Left ventricle myocardium superior (tissue), 1 donor: ENCODE data around the gene PCDHB7. TPM values are rescaled to one million over a fixed set of nuclear protein-coding genes. Genes with fewer than 3 reads are reported as not detected.
A peak's percentile ranks its signal among the peaks of the same experiment; 100 is the strongest.
"Not testable (repeated sequence)": the region's sequence is repeated elsewhere in the genome, so short reads cannot be mapped to it uniquely, and the experiment has no call there.

Experiments used
- ATAC-seq: fragments of 200-7000 bp; cut with Tn5 transposase; one replicate; pipeline ENCODE4 v1.9.1; 2020; ENCODE audit warnings: mild to moderate bottlenecking, moderate library complexity
- DNase-seq: peaks from one replicate; pipeline ENCODE4 v3.0.0-alpha.2; 2020
- intact Hi-C: fragments of 100-400 bp; cut with micrococcal nuclease; formaldehyde crosslinking; loops from one replicate; pipeline ENCODE4 v1.11.0; 2022
- total RNA-seq: library from RNA; stranded (reverse); fragmentation: NEBNext Ultra II Directional; extraction: Animal tissue kit (Norgen Biotek cat#: 25700); gene quantifications from one replicate; pipeline ENCODE4 v1.2.1, GENCODE V29; 2021
- donor health status: DM: no; HTN: yes; CAD: no; lungs with severe emphysema.

Gene PCDHB7
- total RNA-seq, 1 donor from 2014 or later, result 0.77 TPM

DNA sequence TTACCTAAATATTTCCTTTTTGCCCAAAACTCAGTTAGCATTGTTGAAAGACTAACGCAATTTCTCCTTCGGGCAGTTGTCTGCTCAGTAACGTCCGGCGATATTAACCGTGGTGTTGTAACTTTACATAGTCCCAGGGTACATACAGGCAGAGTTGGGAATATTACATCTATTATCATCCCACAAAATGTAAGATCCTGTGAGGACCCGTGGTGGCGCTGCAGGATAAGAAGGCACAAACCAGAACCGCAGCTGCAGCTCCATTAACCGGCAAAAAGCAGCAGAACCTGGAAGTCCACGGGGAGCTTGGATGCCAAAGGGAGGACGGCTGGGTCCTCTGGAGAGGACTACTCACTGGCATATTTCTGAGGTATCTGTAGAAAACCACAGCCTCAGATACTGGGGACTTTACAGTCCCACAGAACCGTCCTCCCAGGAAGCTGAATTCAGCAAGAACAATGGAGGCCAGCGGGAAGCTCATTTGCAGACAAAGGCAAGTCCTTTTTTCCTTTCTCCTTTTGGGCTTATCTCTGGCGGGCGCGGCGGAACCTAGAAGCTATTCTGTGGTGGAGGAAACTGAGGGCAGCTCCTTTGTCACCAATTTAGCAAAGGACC lies 5.2 kb downstream of the PCDHB7 start, which contains the start of gene PCDHB8:
TSS of gene PCDHB8 (plus strand) at position 214 of the 615 bp plus-strand sequence. CDS start at position 459, 245 bp downstream.
- DNase-seq, intact Hi-C loops: not testable (repeated sequence)
- ATAC-seq, result peak; percentile 57

DNA sequence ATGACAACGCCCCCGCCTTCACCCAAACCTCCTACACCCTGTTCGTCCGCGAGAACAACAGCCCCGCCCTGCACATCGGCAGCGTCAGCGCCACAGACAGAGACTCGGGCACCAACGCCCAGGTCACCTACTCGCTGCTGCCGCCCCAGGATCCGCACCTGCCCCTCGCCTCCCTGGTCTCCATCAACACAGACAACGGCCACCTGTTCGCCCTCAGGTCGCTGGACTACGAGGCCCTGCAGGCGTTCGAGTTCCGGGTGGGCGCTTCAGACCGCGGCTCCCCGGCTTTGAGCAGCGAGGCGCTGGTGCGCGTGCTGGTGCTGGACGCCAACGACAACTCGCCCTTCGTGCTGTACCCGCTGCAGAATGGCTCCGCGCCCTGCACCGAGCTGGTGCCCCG lies 6.9 kb downstream of the PCDHB7 start:
- ATAC-seq, DNase-seq, intact Hi-C loops: not testable (repeated sequence)

DNA sequence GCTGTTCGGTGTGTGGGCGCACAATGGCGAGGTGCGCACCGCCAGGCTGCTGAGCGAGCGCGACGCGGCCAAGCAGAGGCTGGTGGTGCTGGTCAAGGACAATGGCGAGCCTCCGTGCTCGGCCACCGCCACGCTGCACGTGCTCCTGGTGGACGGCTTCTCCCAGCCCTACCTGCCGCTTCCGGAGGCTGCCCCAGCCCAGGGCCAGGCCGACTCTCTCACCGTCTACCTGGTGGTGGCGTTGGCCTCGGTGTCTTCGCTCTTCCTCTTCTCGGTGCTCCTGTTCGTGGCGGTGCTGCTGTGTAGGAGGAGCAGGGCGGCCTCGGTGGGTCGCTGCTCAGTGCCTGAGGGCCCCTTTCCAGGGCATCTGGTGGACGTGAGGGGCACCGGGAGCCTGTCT lies 7.4 kb downstream of the PCDHB7 start:
- intact Hi-C loops, ATAC-seq, DNase-seq: not testable (repeated sequence)

DNA sequence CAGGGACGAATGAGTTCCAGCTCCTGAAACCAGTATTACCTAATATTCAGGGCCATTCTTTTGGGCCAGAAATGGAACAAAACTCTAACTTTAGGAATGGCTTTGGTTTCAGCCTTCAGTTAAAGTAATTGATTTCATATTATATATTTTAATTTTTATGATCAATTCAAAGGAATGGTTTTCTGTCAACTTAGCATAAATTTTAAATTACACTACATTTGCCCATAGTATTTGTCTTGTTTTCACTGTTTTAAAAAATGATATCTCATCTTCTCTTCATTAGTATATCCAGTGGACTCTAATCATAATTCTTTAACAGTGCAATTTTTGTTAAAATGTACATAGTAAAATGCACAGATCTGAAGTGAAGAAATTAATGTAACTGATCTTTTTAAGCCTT lies 7.9 kb downstream of the PCDHB7 start:
- intact Hi-C loops, result no loop called here
- ATAC-seq, result no peak
- no peak for DNase-seq

DNA sequence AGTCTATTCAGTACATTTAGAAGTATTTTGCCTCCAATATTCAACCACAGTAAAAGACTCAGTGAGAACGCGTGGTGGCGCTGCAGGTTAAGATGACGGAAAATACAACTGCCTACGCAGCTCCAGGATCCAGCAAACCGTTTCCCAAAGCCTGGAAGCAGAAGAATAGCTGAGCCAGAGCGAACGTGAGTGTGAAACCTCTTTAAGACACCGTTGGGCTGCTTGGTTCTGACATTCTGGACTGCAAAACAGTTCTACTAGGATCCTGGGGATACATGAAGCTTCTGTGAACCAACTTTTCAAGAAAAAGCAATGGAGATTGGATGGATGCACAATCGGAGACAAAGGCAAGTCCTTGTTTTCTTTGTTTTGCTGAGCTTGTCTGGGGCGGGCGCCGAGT lies 9.8 kb downstream of the PCDHB7 start, which contains the start of gene PCDHB16:
TSS of gene PCDHB16 (plus strand) at position 140 of the 400 bp plus-strand sequence. CDS start at position 313, 173 bp downstream.
- DNase-seq (peak; percentile 37), ATAC-seq (peak; percentile 54)
- intact Hi-C loops, result no loop called here

DNA sequence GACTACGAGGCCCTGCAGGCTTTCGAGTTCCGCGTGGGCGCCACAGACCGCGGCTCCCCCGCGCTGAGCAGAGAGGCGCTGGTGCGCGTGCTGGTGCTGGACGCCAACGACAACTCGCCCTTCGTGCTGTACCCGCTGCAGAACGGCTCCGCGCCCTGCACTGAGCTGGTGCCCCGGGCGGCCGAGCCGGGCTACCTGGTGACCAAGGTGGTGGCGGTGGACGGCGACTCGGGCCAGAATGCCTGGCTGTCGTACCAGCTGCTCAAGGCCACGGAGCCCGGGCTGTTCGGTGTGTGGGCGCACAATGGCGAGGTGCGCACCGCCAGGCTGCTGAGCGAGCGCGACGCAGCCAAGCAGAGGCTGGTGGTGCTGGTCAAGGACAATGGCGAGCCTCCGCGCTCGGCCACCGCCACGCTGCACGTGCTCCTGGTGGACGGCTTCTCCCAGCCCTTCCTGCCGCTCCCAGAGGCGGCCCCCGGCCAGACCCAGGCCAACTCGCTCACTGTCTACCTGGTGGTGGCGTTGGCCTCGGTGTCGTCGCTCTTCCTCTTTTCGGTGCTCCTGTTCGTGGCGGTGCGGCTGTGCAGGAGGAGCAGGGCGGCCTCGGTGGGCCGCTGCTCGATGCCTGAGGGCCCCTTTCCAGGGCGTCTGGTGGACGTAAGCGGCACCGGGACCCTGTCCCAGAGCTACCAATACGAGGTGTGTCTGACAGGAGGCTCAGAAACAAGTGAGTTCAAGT lies 11.8 kb downstream of the PCDHB7 start:
- intact Hi-C loops, ATAC-seq, DNase-seq: not testable (repeated sequence)

DNA sequence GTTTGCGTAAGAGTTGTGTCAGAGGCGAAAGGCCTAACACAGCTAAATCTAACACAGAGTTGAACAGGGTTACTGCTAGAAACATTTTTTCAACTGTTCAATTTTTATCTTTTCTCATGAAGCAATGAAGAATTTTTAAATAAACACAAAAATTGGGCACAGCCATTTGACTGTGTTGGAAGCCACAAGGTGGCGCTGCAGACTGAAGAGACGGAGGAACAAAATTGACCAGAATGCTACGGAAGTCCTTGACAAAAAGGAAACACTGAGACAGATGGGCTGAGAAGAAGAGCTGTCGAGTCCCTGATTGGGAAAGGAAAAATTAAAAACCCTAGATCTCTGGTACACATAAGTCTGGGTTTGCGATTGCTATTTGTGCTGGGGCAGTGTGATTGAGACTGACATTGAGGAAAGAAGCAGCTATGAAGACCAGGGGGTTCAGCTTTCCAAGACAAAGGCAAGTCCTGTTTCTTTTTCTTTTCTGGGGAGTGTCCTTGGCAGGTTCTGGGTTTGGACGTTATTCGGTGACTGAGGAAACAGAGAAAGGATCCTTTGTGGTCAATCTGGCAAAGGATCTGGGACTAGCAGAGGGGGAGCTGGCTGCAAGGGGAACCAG lies 14.6 kb downstream of the PCDHB7 start, which contains the start of gene PCDHB9:
TSS of gene PCDHB9 (plus strand) at position 265 of the 616 bp plus-strand sequence. CDS start at position 423, 158 bp downstream.
- no peak for DNase-seq
- intact Hi-C loops, result no loop called here
- ATAC-seq, result no peak

DNA sequence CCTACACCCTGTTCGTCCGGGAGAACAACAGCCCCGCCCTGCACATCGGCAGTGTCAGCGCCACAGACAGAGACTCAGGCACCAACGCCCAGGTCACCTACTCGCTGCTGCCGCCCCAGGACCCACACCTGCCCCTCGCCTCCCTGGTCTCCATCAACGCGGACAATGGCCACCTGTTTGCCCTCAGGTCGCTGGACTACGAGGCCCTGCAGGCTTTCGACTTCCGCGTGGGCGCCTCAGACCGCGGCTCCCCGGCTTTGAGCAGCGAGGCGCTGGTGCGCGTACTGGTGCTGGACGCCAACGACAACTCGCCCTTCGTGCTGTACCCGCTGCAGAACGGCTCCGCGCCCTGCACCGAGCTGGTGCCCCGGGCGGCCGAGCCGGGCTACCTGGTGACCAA lies 16.2 kb downstream of the PCDHB7 start:
- ATAC-seq, DNase-seq, intact Hi-C loops: not testable (repeated sequence)

DNA sequence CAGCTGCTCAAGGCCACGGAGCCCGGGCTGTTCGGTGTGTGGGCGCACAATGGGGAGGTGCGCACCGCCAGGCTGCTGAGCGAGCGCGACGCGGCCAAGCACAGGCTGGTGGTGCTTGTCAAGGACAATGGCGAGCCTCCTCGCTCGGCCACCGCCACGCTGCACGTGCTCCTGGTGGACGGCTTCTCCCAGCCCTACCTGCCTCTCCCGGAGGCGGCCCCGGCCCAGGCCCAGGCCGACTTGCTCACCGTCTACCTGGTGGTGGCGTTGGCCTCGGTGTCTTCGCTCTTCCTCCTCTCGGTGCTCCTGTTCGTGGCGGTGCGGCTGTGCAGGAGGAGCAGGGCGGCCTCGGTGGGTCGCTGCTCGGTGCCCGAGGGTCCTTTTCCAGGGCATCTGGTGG lies 16.7 kb downstream of the PCDHB7 start:
- intact Hi-C loops, DNase-seq, ATAC-seq: not testable (repeated sequence)

DNA sequence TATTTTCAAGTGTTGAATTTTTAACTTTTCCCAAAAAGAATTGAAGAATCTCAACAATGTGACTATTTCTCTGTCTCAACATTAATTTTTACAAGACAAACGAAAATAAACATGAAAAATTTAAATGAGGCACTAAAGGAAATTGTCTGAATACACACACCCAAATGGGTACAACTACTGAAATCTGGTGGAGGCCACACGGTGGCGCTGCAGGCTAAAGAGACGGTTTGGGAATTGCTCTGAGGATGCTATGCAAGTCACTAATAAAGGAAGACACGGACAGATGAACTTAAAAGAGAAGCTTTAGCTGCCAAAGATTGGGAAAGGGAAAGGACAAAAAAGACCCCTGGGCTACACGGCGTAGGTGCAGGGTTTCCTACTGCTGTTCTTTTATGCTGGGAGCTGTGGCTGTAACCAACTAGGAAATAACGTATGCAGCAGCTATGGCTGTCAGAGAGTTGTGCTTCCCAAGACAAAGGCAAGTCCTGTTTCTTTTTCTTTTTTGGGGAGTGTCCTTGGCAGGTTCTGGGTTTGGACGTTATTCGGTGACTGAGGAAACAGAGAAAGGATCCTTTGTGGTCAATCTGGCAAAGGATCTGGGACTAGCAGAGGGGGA lies 19.8 kb downstream of the PCDHB7 start, which contains the start of gene PCDHB10:
TSS of gene PCDHB10 (plus strand) at position 244 of the 616 bp plus-strand sequence. CDS start at position 444, 200 bp downstream.
- DNase-seq (no peak), ATAC-seq (no peak)
- intact Hi-C loops, result no loop called here

DNA sequence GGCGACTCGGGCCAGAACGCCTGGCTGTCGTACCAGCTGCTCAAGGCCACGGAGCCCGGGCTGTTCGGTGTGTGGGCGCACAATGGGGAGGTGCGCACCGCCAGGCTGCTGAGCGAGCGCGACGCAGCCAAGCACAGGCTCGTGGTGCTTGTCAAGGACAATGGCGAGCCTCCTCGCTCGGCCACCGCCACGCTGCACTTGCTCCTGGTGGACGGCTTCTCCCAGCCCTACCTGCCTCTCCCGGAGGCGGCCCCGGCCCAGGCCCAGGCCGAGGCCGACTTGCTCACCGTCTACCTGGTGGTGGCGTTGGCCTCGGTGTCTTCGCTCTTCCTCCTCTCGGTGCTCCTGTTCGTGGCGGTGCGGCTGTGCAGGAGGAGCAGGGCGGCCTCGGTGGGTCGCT lies 21.9 kb downstream of the PCDHB7 start:
- intact Hi-C loops, result not testable (repeated sequence)

DNA sequence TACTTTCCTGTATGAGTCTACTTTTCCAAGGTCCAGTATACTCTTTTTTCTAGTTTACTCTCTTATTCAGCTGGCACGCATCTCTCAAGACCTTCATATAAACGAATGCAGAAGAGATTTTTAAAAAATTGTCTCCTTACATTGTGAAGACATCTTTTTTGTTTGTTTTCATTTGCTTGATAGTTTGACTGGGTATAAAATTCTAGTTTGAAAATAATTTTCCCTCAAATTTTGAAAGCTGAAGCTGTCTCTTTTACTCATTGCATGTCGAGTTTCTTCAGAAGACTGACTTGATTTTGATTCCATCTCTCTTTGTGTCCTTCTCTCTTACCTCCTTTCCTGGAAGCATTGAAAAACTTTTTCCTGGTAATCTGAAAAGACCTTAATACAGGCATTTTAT lies 23.9 kb downstream of the PCDHB7 start:
- no peak for ATAC-seq
- no peak for DNase-seq
- intact Hi-C loops, result no loop called here

More for the DNA sequence above, 21.9 kb downstream of the PCDHB7 start:
- ATAC-seq, DNase-seq: not testable (repeated sequence)

DNA sequence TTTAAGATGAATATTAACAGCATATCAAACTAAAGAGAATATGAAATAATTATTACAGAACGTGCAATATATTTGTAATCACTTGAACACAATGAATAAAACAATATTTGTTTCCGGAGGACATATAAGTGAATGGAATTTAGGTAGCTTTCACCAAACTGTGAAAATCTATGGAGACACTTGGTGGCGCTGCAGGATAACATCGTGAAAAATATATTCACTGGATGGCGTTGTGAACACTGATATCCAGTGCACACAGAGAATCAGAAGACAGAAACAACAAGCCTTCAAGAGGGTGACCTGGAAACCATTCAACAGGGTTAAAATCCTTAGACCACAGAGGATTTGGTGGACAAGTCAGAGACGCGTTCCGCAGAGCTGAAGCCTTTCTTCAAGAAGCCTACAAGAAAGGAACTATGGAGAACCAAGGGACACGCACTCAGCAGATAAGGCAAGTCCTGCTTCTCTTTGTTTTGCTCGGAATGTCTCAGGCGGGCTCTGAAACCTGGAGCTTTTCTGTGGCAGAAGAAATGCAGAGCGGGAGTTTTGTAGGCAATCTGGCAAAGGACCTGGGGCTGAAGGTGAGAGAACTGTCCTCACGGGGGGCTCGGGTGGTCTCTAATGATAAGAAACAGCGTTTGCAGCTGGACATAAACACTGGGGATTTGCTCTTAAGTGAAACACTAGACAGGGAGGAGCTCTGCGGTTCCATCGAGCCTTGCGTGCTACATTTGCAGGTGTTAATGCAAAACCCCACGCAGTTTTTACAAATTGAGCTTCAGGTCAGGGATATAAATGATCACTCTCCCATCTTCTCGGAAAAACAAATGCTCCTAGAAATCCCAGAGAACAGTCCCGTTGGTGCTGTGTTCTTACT lies 27.2 kb downstream of the PCDHB7 start, which contains the start of gene PCDHB11:
TSS of gene PCDHB11 (plus strand) at position 269 of the 877 bp plus-strand sequence. CDS start at position 417, 148 bp downstream.
- intact Hi-C loops, result no loop called here
- ATAC-seq (no peak), DNase-seq (no peak)

DNA sequence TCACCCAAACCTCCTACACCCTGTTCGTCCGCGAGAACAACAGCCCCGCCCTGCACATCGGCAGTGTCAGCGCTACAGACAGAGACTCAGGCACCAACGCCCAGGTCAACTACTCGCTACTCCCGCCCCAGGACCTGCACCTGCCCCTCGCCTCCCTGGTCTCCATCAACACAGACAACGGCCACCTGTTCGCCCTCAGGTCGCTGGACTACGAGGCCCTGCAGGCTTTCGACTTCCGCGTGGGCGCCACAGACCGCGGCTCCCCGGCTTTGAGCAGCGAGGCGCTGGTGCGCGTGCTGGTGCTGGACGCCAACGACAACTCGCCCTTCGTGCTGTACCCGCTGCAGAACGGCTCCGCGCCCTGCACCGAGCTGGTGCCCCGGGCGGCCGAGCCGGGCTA lies 28.7 kb downstream of the PCDHB7 start:
- DNase-seq, intact Hi-C loops, ATAC-seq: not testable (repeated sequence)

DNA sequence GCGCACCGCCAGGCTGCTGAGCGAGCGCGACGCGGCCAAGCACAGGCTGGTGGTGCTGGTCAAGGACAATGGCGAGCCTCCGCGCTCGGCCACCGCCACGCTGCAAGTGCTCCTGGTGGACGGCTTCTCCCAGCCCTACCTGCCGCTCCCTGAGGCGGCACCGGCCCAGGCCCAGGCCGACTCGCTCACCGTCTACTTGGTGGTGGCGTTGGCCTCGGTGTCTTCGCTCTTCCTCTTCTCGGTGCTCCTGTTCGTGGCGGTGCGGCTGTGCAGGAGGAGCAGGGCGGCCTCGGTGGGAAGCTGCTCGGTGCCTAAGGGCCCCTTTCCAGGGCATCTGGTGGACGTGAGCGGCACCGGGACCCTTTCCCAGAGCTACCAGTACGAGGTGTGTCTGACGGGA lies 29.2 kb downstream of the PCDHB7 start:
- intact Hi-C loops, ATAC-seq, DNase-seq: not testable (repeated sequence)

DNA sequence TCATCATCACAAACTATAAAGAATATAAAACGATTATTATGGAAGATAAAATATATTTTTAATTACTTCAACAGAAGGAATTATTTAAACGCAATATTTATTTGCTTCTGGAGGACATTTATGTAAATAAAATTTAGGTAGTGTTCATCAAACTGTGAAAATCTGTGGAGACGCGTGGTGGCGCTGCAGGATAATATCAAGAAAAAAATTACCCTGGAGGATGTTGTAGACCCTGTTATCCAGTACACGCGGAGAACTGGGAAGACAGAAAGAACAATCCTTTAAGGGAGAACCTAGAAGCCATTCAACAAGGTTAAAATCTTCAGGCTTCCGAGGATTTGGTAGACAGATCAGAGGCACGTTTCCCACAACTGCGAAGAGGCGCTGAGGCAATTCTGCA lies 36.0 kb downstream of the PCDHB7 start, which contains the start of gene PCDHB12:
TSS of gene PCDHB12 (plus strand) at position 242 of the 400 bp plus-strand sequence. CDS start 189 bp downstream, outside the sequence.
- intact Hi-C loops, result no loop called here
- DNase-seq (peak; percentile 35), ATAC-seq (no peak)

DNA sequence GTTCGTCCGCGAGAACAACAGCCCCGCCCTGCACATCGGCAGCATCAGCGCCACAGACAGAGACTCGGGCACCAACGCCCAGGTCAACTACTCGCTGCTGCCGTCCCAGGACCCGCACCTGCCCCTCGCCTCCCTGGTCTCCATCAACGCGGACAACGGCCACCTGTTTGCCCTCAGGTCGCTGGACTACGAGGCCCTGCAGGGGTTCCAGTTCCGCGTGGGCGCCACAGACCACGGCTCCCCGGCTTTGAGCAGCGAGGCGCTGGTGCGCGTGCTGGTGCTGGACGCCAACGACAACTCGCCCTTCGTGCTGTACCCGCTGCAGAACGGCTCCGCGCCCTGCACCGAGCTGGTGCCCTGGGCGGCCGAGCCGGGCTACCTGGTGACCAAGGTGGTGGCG lies 37.8 kb downstream of the PCDHB7 start:
- ATAC-seq, intact Hi-C loops, DNase-seq: not testable (repeated sequence)

DNA sequence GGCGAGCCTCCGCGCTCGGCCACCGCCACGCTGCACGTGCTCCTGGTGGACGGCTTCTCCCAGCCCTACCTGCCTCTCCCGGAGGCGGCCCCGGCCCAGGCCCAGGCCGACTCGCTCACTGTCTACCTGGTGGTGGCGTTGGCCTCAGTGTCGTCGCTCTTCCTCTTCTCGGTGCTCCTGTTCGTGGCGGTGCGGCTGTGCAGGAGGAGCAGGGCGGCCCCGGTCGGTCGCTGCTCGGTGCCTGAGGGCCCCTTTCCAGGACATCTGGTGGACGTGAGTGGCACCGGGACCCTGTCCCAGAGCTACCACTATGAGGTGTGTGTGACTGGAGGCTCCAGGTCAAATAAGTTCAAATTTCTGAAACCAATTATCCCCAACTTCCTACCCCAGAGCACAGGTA lies 38.4 kb downstream of the PCDHB7 start:
- DNase-seq, intact Hi-C loops, ATAC-seq: not testable (repeated sequence)
